B cell (primary cell): ENCODE results near the gene CHD5. TPM values are rescaled to one million over a fixed set of nuclear protein-coding genes. Genes with fewer than 3 reads are reported as not detected.

ENCODE experiments used
- ATAC-seq: fragments of 200-7000 bp; cut with Tn5 transposase; one replicate; pipeline ENCODE4 v1.10.0; 2021; ENCODE audit warnings: low read depth, mild to moderate bottlenecking, moderate number of reproducible peaks, moderate library complexity
- CTCF ChIA-PET: fragments of 350-600 bp; sonication (Branson Sonifier 250); formaldehyde crosslinking; loops from one replicate; lab custom pipeline; 2021; ENCODE audit warnings: antibody characterized with exemption, inconsistent platforms; lab: Charles Lee
- POLR2A ChIA-PET: fragments of 350-600 bp; sonication (Branson Sonifier 250); formaldehyde crosslinking; loops from one replicate; lab custom pipeline; 2021; ENCODE audit warnings: antibody characterized with exemption; lab: Charles Lee
- DNase-seq: peaks from one replicate; pipeline ENCODE4 v3.0.0; 2013
- H2AFZ ChIP-seq: 2 replicates; pipeline ENCODE4 v1.6.1; 2012; ENCODE audit warnings: mild to moderate bottlenecking, low read depth, low read length; ENCODE audit not compliant: insufficient read depth, poor library complexity, severe bottlenecking
- H3K27ac ChIP-seq, 2 donors: 1 replicate in 1 of 2; 2 replicates in 1 of 2; pipeline ENCODE4 v1.5.1; 2012 to 2013; ENCODE audit warnings: low read length in 2 of 2, mild to moderate bottlenecking in 2 of 2, moderate library complexity in 1 of 2
- H3K27me3 ChIP-seq, 4 experiments: fragments of 200-600 bp in 1 of 4; sonication (generic) in 1 of 4; replicated peaks in 1 of 4; 1 replicate in 2 of 4; 2 replicates in 2 of 4; pipeline versions ENCODE4 v1.6.1 to v1.7.0; 2013 to 2016; ENCODE audit warnings: low read length in 3 of 4, mild to moderate bottlenecking in 2 of 4, mixed read lengths in 1 of 4, moderate library complexity in 1 of 4; ENCODE audit not compliant: insufficient read depth in 4 of 4, control insufficient read depth in 3 of 4; ENCODE audit errors: control extremely low read depth in 1 of 4
- H3K36me3 ChIP-seq, 2 experiments: replicated peaks in 1 of 2; 1 replicate in 1 of 2; 2 replicates in 1 of 2; pipeline versions ENCODE4 v1.6.1 to v1.7.1; 2013; ENCODE audit warnings: low read length in 1 of 2; ENCODE audit not compliant: insufficient read depth in 2 of 2, control insufficient read depth in 1 of 2; ENCODE audit errors: control extremely low read depth in 1 of 2, extremely low read depth in 1 of 2
- H3K4me1 ChIP-seq, 2 donors: fragments of 200-600 bp in 1 of 2; sonication (generic) in 1 of 2; 1 replicate in 1 of 2; 2 replicates in 1 of 2; pipeline versions ENCODE4 v1.5.1 to v1.6.1; 2013 to 2017; ENCODE audit warnings: low read length in 2 of 2; ENCODE audit not compliant: control insufficient read depth in 2 of 2, insufficient read depth in 2 of 2
- H3K4me2 ChIP-seq: replicated peaks from 2 replicates; pipeline ENCODE3; 2012; ENCODE audit warnings: mild to moderate bottlenecking, low read depth, low read length; ENCODE audit not compliant: poor library complexity, severe bottlenecking
- H3K4me3 ChIP-seq, 5 experiments: fragments of 200-600 bp in 1 of 5; sonication (generic) in 1 of 5; 1 replicate in 3 of 5; 2 replicates in 2 of 5; pipeline versions ENCODE4 v1.5.1 to v1.7.0; 2011 to 2016; ENCODE audit warnings: low read length in 4 of 5, mild to moderate bottlenecking in 4 of 5, low read depth in 2 of 5, control low read depth in 1 of 5, moderate library complexity in 1 of 5; ENCODE audit not compliant: insufficient read depth in 1 of 5; ENCODE audit errors: control extremely low read depth in 1 of 5, extremely low read depth in 1 of 5
- H3K79me2 ChIP-seq: fragments of 200-600 bp; sonication (generic); one replicate; pipeline ENCODE4 v1.6.0; 2016; ENCODE audit warnings: low read length; ENCODE audit not compliant: control insufficient read depth, insufficient read depth
- H3K9ac ChIP-seq: fragments of 200-600 bp; sonication (generic); 2 replicates; pipeline ENCODE4 v1.6.1; 2017; ENCODE audit warnings: mild to moderate bottlenecking, low read length, moderate library complexity
- H3K9me3 ChIP-seq, 3 donors: one replicate each; pipeline versions ENCODE4 v1.6.1 to v1.7.1; 2013; ENCODE audit warnings: low read length in 2 of 3; ENCODE audit not compliant: control insufficient read depth in 2 of 3, insufficient read depth in 1 of 3; ENCODE audit errors: control extremely low read depth in 1 of 3
- H4K20me1 ChIP-seq: 2 replicates; pipeline ENCODE4 v1.6.0; 2012; ENCODE audit warnings: mild to moderate bottlenecking, low read length; ENCODE audit not compliant: insufficient read depth, control insufficient read depth, poor library complexity, severe bottlenecking
- H3K27ac Mint-ChIP-seq: one replicate; pipeline ENCODE4 v1.8.0; 2021; ENCODE audit warnings: mixed read lengths
- H3K27me3 Mint-ChIP-seq: one replicate; pipeline ENCODE4 v1.8.0; 2021; ENCODE audit warnings: mixed read lengths
- H3K4me1 Mint-ChIP-seq: one replicate; pipeline ENCODE4 v1.8.0; 2021; ENCODE audit warnings: mixed read lengths
- H3K4me3 Mint-ChIP-seq: one replicate; pipeline ENCODE4 v1.8.0; 2021; ENCODE audit warnings: mixed read lengths
- H3K9me3 Mint-ChIP-seq: one replicate; pipeline ENCODE4 v1.8.0; 2022; ENCODE audit warnings: mixed read lengths; ENCODE audit not compliant: insufficient read depth
- EZH2 ChIP-seq: IDR thresholded peaks from 2 replicates; pipeline ENCODE4 v1.6.1; 2012; ENCODE audit warnings: borderline replicate concordance, low read depth, mild to moderate bottlenecking, moderate library complexity, low read length; ENCODE audit not compliant: insufficient read depth, poor library complexity, severe bottlenecking
- WGBS: methylation state at CpG from one replicate; pipeline ENCODE4 v1.1.5; 2013; ENCODE audit warnings: missing lambda C conversion rate; ENCODE audit not compliant: insufficient coverage; 5-methylcytosine and 5-hydroxymethylcytosine counted together
- intact Hi-C: fragments of 100-400 bp; cut with micrococcal nuclease; formaldehyde crosslinking; loops from one replicate; pipeline ENCODE4 v1.10.0; 2022
- polyA plus RNA-seq: library from polyadenylated mRNA; depleted of rRNA; stranded (reverse); fragments of >200 nt; gene quantifications from 2 replicates; pipeline ENCODE4 v1.2.3, GENCODE V29; 2012
- total RNA-seq, 2 donors: library from RNA; stranded (reverse); fragments of 120-200 nt in 1 of 2; gene quantifications; 1 replicate in 1 of 2; 2 replicates in 1 of 2; pipeline versions ENCODE4 v1.2.3 to v1.2.4, GENCODE V29; 2013 to 2022
- TF ChIP-seq, protein P1 (sequence below): fragments of 200-600 bp; IDR thresholded peaks from one replicate; pipeline ENCODE4 v1.8.0; 2022; ENCODE audit warnings: antibody characterized with exemption, mild to moderate bottlenecking

The CHD5 gene
- total and polyA plus RNA-seq, 2 donors (not counting 1 experiment from before 2014, with no cell fraction given) = 0.18 to 0.20 TPM

DNA sequence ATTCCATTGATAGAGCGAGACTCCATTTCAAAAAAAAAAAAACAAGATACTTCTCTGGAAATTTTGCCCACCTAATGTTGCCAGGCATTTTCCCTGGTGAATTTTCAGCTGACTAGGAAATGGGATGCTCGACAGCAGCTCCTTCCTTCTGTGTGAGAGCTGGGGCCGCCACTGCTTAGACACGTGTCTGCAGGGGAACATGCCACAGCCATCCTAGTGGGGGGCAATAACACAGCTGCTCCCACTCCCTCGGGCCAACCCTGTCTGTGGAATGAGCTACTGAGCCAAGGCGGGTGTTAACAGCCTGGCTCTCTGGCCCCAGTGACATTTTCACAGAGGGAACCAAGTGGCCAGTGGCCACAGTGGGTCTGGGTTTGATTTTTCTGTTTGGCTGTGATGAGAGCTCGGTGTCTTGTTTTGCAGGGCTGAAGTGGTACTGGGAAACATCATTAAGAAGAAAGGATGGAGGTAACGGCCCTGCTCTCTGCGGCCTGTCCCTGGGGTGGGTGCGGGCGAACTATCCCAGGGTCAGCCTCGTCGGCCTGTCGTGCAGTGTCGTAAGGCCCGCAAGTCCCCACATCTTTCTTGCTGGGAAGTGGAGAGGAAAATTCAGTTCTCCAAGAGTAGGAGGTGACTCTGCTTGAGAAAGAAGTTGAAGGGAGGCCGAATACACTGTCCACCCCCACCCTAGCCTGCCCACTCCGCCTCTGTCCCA is 95.2 kb downstream of the CHD5 start:
- H3K79me2 ChIP-seq = no peaks in the 10 kb centered on the region
- no peaks in the 10 kb centered on the region for H3K27me3 Mint-ChIP-seq
- WGBS = 96% methylated on average over 17 of the region's 18 CpGs

DNA sequence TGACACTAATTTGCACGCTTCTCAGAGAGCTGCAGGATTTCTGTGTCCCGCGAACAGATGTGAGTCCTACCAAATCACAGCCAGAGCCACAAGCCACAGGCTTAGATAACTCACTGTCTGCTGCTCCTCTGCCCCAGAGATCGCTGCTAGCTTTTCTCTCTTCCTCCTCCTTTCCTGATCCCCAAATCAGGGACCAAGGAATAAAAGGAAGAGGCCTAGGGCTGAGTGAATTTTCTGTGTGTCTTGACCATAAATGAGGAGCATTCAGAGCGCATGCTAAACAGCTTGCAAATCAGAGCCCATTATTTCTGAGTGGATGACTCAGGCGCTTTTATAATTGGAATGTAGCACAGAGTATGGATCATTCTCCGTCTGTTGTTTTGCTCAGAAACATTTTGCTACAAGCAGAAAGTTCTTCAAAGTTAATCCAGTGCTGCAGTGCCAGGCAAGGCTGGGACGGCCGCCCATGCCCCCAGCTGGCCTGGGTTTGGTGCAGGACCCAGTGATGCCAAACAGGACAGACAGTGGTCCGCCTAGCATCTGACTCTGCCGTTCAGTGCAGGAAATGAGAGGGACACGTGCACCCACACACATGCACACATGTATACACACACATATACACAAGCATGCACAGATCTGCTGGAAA is 96.2 kb downstream of the CHD5 start:
- H3K27me3 Mint-ChIP-seq = no peaks in the 10 kb centered on the region
- Histone ChIP-seq H3K27ac (no peak overlapping the region), H4K20me1 (peaks cover 13% of the 10 kb centered on the region), H3K79me2 (no peaks in the 10 kb centered on the region), H3K4me2 (no peak overlapping the region), H3K9me3 (no peaks in the 10 kb centered on the region), H3K4me1 (no peaks in the 10 kb centered on the region), H3K4me3 (no peak overlapping the region), H2AFZ (no peak overlapping the region), H3K9ac (no peak overlapping the region), H3K36me3 (peaks cover 0 to 26% of the 10 kb centered on the region in 2 experiments), H3K27me3 (no peaks in the 10 kb centered on the region)
- H3K4me3 Mint-ChIP-seq = no peak overlapping the region
- no peaks in the 10 kb centered on the region for H3K4me1 Mint-ChIP-seq
- no peak for ATAC-seq
- H3K27ac Mint-ChIP-seq = no peak overlapping the region
- ChIA-PET POLR2A (no interaction called here), CTCF (no interaction called here)
- WGBS = 92% methylated on average over 11 of the region's 12 CpGs
- DNase-seq = no peak
- intact Hi-C loops = no loop called here
- no peaks in the 10 kb centered on the region for H3K9me3 Mint-ChIP-seq
- TF ChIP-seq EZH2 = no peak
- TF ChIP-seq, protein P1, sequence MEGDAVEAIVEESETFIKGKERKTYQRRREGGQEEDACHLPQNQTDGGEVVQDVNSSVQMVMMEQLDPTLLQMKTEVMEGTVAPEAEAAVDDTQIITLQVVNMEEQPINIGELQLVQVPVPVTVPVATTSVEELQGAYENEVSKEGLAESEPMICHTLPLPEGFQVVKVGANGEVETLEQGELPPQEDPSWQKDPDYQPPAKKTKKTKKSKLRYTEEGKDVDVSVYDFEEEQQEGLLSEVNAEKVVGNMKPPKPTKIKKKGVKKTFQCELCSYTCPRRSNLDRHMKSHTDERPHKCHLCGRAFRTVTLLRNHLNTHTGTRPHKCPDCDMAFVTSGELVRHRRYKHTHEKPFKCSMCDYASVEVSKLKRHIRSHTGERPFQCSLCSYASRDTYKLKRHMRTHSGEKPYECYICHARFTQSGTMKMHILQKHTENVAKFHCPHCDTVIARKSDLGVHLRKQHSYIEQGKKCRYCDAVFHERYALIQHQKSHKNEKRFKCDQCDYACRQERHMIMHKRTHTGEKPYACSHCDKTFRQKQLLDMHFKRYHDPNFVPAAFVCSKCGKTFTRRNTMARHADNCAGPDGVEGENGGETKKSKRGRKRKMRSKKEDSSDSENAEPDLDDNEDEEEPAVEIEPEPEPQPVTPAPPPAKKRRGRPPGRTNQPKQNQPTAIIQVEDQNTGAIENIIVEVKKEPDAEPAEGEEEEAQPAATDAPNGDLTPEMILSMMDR = no peak

More for the DNA sequence above, 95.2 kb downstream of the CHD5 start:
- no peak overlapping the region for H3K4me2 ChIP-seq
- H3K4me3 ChIP-seq = no peak overlapping the region
- no peaks in the 10 kb centered on the region for H3K4me1 ChIP-seq
- no peak overlapping the region for H3K27ac ChIP-seq
- H3K9me3 Mint-ChIP-seq = no peaks in the 10 kb centered on the region
- CTCF ChIA-PET = no interaction called here
- H3K4me3 Mint-ChIP-seq = no peak overlapping the region
- H3K9me3 ChIP-seq = no peaks in the 10 kb centered on the region
- H3K4me1 Mint-ChIP-seq = no peaks in the 10 kb centered on the region
- peaks cover 0 to 32% of the 10 kb centered on the region in 2 experiments for H3K36me3 ChIP-seq
- DNase-seq (no peak), ATAC-seq (no peak)
- POLR2A ChIA-PET = no interaction called here
- no peaks in the 10 kb centered on the region for H3K27me3 ChIP-seq
- peaks cover 13% of the 10 kb centered on the region for H4K20me1 ChIP-seq
- intact Hi-C loops = no loop called here
- no peak overlapping the region for H2AFZ ChIP-seq
- H3K27ac Mint-ChIP-seq = no peak overlapping the region
- TF ChIP-seq, protein P1 = no peak
- no peak for TF ChIP-seq EZH2
- no peak overlapping the region for H3K9ac ChIP-seq
